Trophoblast cell (in vitro differentiated cells and primary cell): ENCODE measurements around the gene UBN1.

Source experiments
- DNase-seq, 2 donors: peaks; one replicate each; pipeline ENCODE4 v3.0.0-alpha.2; 2016
- H2AFZ ChIP-seq: 2 replicates; pipeline ENCODE4 v1.6.1; 2013; ENCODE audit warnings: low read length, moderate library complexity, mild to moderate bottlenecking; ENCODE audit not compliant: insufficient read depth, poor library complexity
- H2AK5ac ChIP-seq: 2 replicates; pipeline ENCODE4 v1.6.1; 2013; ENCODE audit warnings: mild to moderate bottlenecking, low read length
- H2BK120ac ChIP-seq: 2 replicates; pipeline ENCODE4 v1.6.1; 2013; ENCODE audit warnings: low read length, mild to moderate bottlenecking, moderate library complexity; ENCODE audit not compliant: insufficient read depth, poor library complexity
- H2BK12ac ChIP-seq: 2 replicates; pipeline ENCODE4 v1.6.1; 2013; ENCODE audit warnings: mild to moderate bottlenecking, low read length, moderate library complexity
- H2BK5ac ChIP-seq: 2 replicates; pipeline ENCODE4 v1.6.1; 2013; ENCODE audit warnings: low read length, low read depth, moderate library complexity, mild to moderate bottlenecking; ENCODE audit not compliant: poor library complexity
- H3K14ac ChIP-seq: 2 replicates; pipeline ENCODE4 v1.6.1; 2013; ENCODE audit warnings: mild to moderate bottlenecking, low read length
- H3K18ac ChIP-seq: 2 replicates; pipeline ENCODE4 v1.6.1; 2013; ENCODE audit warnings: mild to moderate bottlenecking, low read length
- H3K23ac ChIP-seq: 2 replicates; pipeline ENCODE4 v1.6.1; 2013; ENCODE audit warnings: low read length
- H3K27ac ChIP-seq: 2 replicates; pipeline ENCODE4 v1.5.1; 2013; ENCODE audit warnings: low read depth, mild to moderate bottlenecking, inconsistent platforms, low read length, moderate library complexity
- H3K27me3 ChIP-seq: 2 replicates; pipeline ENCODE4 v1.6.1; 2013; ENCODE audit warnings: inconsistent platforms, mild to moderate bottlenecking, low read length, moderate library complexity; ENCODE audit not compliant: insufficient read depth
- H3K36me3 ChIP-seq, 2 experiments: 1 replicate in 1 of 2; 2 replicates in 1 of 2; pipeline ENCODE4 v1.6.1; 2013; ENCODE audit warnings: low read length in 2 of 2, mild to moderate bottlenecking in 2 of 2, moderate library complexity in 1 of 2; ENCODE audit not compliant: insufficient read depth in 2 of 2, control insufficient read depth in 1 of 2
- H3K4ac ChIP-seq: 2 replicates; pipeline ENCODE4 v1.6.1; 2013; ENCODE audit warnings: low read depth, mild to moderate bottlenecking, low read length, moderate library complexity
- H3K4me1 ChIP-seq, 2 experiments: 1 replicate in 1 of 2; 2 replicates in 1 of 2; pipeline ENCODE4 v1.6.1; 2013; ENCODE audit warnings: low read length in 2 of 2, mild to moderate bottlenecking in 2 of 2, moderate library complexity in 1 of 2; ENCODE audit not compliant: insufficient read depth in 2 of 2, control insufficient read depth in 1 of 2
- H3K4me2 ChIP-seq: 2 replicates; pipeline ENCODE4 v1.6.1; 2013; ENCODE audit warnings: inconsistent platforms, mild to moderate bottlenecking, low read length, moderate library complexity
- H3K4me3 ChIP-seq: 2 replicates; pipeline ENCODE4 v1.5.1; 2013; ENCODE audit warnings: mild to moderate bottlenecking, low read depth, low read length, inconsistent platforms
- H3K79me1 ChIP-seq: one replicate; pipeline ENCODE4 v1.6.1; 2013; ENCODE audit warnings: low read length
- H3K79me2 ChIP-seq: 2 replicates; pipeline ENCODE4 v1.6.1; 2013; ENCODE audit warnings: low read length, mild to moderate bottlenecking; ENCODE audit not compliant: control insufficient read depth, insufficient read depth, poor library complexity
- H3K9ac ChIP-seq: 2 replicates; pipeline ENCODE4 v1.6.1; 2013; ENCODE audit warnings: mild to moderate bottlenecking, low read length
- H3K9me3 ChIP-seq: 2 replicates; pipeline ENCODE4 v1.6.1; 2013; ENCODE audit warnings: low read depth, mild to moderate bottlenecking, control low read depth, inconsistent platforms, low read length; ENCODE audit not compliant: insufficient read depth
- H4K12ac ChIP-seq: 2 replicates; pipeline ENCODE4 v1.6.1; 2013; ENCODE audit warnings: low read depth, mild to moderate bottlenecking, low read length, moderate library complexity
- H4K8ac ChIP-seq: 2 replicates; pipeline ENCODE4 v1.6.1; 2013; ENCODE audit warnings: low read depth, mild to moderate bottlenecking, low read length, moderate library complexity
- H4K91ac ChIP-seq: one replicate; pipeline ENCODE4 v1.6.1; 2013; ENCODE audit warnings: low read depth, mild to moderate bottlenecking, low read length, moderate library complexity
- WGBS: extraction: QIAGEN DNeasy Blood & Tissue Kit; methylation state at CpG from one replicate; pipeline ENCODE4 v1.1.7; 2013; ENCODE audit warnings: missing lambda C conversion rate; ENCODE audit not compliant: insufficient read length, insufficient coverage; ENCODE audit errors: extremely low coverage; 5-methylcytosine and 5-hydroxymethylcytosine counted together

UBN1 gene

DNA sequence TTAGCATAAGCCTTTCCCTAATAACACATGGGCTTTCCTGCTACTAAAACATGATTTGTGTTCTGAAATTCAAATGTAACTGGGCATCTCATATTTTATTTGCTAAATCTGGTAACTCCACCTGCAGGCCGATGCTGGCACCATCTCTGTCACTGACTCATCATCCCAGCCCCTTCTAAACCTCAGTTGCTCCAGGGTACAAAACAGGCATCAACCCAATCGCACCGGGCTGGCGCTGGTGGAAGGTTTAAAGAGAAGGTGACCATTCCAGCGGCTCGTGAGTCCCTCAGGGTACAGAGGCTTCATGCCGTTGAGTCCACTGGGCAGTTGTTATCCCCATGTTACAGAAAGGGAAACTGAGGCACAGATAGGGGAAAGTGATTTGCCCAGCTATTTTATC lies 62.5 kb downstream of the UBN1 start:
- no peak overlapping the region for H3K23ac ChIP-seq
- no CpG with 5 or more reads among the region's 7 CpGs for WGBS
- H2BK5ac ChIP-seq, result no peak overlapping the region
- H3K4me2 ChIP-seq, result no peak overlapping the region
- H4K8ac ChIP-seq, result no peak overlapping the region
- no peaks in the 10 kb centered on the region for H3K36me3 ChIP-seq
- no peaks in the 10 kb centered on the region for H3K79me1 ChIP-seq
- no peak overlapping the region for H2BK12ac ChIP-seq
- no peak overlapping the region for H4K12ac ChIP-seq
- H3K9me3 ChIP-seq, result no peaks in the 10 kb centered on the region
- H3K79me2 ChIP-seq, result no peaks in the 10 kb centered on the region
- H3K4ac ChIP-seq, result no peak overlapping the region
- H3K4me3 ChIP-seq, result no peak overlapping the region
- no peak overlapping the region for H3K9ac ChIP-seq
- DNase-seq, result no peak
- no peaks in the 10 kb centered on the region for H3K4me1 ChIP-seq
- H3K27ac ChIP-seq, result no peak overlapping the region
- H3K27me3 ChIP-seq, result no peaks in the 10 kb centered on the region
- H2BK120ac ChIP-seq, result no peak overlapping the region
- no peak overlapping the region for H4K91ac ChIP-seq
- no peak overlapping the region for H3K14ac ChIP-seq
- H2AFZ ChIP-seq, result no peak overlapping the region
- H3K18ac ChIP-seq, result no peak overlapping the region
- H2AK5ac ChIP-seq, result no peak overlapping the region

DNA sequence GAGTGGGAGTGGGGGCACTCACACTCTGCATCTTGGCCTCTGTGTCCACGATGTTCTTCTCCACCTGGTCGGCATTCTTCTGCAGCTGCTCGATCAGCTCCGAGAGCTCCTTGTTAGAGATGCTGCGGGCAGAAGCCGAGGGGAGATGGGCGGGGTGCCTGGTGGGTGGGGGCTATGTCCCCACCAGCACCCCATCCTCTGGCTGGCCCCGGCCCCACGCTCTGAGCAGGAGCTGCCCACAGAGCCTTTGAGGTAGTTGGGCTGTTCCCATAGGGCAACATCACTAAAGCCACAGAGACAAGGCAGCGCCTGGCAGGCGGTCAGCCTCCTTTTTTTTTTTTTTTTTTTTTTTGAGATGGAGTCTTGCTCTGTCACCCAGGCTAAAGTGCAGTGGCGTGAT lies 63.5 kb downstream of the UBN1 start:
- H2AFZ ChIP-seq, result no peak overlapping the region

DNA sequence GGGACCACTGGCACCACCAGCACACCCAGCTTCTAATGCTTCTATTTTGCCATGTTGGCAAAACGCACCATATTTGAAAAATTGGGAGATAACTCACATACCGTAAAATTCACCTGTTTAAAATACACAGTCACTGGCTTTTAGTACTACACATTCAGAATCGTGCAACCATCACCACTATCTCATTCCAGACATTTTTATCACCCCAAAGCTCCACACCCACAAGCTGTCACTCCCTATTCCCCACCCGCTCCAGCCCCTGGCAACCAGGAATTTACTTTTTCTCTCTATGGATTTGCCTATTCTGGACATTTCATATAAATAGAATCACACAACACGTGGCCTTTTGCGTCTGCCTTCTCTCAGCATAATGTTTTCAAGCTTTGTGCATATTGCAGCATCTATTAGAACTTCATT lies 64.7 kb downstream of the UBN1 start:
- no peak overlapping the region for H2BK5ac ChIP-seq
- no peak overlapping the region for H3K23ac ChIP-seq
- H3K27me3 ChIP-seq, result no peaks in the 10 kb centered on the region
- no peak overlapping the region for H3K27ac ChIP-seq
- H3K18ac ChIP-seq, result no peak overlapping the region
- H3K9ac ChIP-seq, result no peak overlapping the region
- H3K9me3 ChIP-seq, result no peaks in the 10 kb centered on the region
- no peak overlapping the region for H2BK12ac ChIP-seq
- DNase-seq, result peak in 1 of 2 donors; percentile 35
- WGBS, result no CpG with 5 or more reads among the region's 6 CpGs
- H4K12ac ChIP-seq, result no peak overlapping the region
- H3K14ac ChIP-seq, result no peak overlapping the region
- H3K79me1 ChIP-seq, result no peaks in the 10 kb centered on the region
- H3K4me1 ChIP-seq, result peaks cover 0 to 3% of the 10 kb centered on the region in 2 experiments
- no peak overlapping the region for H4K8ac ChIP-seq
- H2AFZ ChIP-seq, result no peak overlapping the region
- no peak overlapping the region for H2BK120ac ChIP-seq
- H3K79me2 ChIP-seq, result no peaks in the 10 kb centered on the region
- no peak overlapping the region for H4K91ac ChIP-seq
- no peak overlapping the region for H3K4me3 ChIP-seq
- no peak overlapping the region for H3K4ac ChIP-seq
- no peak overlapping the region for H2AK5ac ChIP-seq
- no peaks in the 10 kb centered on the region for H3K36me3 ChIP-seq
- H3K4me2 ChIP-seq, result no peak overlapping the region

More for the DNA sequence above, 63.5 kb downstream of the UBN1 start:
- Histone ChIP-seq H3K4me1 (peaks cover 0 to 3% of the 10 kb centered on the region in 2 experiments), H4K91ac (no peak overlapping the region), H3K4me2 (no peak overlapping the region), H3K79me2 (no peaks in the 10 kb centered on the region), H2BK120ac (no peak overlapping the region), H3K23ac (no peak overlapping the region), H3K27me3 (no peaks in the 10 kb centered on the region), H2BK5ac (no peak overlapping the region), H3K9me3 (no peaks in the 10 kb centered on the region), H4K8ac (no peak overlapping the region), H3K36me3 (no peaks in the 10 kb centered on the region), H3K4me3 (no peak overlapping the region), H3K27ac (no peak overlapping the region), H2BK12ac (no peak overlapping the region), H4K12ac (no peak overlapping the region), H3K18ac (no peak overlapping the region), H3K14ac (no peak overlapping the region), H2AK5ac (no peak overlapping the region), H3K9ac (no peak overlapping the region), H3K4ac (no peak overlapping the region), H3K79me1 (no peaks in the 10 kb centered on the region)
- no peak for DNase-seq
- no CpG with 5 or more reads among the region's 12 CpGs for WGBS

DNA sequence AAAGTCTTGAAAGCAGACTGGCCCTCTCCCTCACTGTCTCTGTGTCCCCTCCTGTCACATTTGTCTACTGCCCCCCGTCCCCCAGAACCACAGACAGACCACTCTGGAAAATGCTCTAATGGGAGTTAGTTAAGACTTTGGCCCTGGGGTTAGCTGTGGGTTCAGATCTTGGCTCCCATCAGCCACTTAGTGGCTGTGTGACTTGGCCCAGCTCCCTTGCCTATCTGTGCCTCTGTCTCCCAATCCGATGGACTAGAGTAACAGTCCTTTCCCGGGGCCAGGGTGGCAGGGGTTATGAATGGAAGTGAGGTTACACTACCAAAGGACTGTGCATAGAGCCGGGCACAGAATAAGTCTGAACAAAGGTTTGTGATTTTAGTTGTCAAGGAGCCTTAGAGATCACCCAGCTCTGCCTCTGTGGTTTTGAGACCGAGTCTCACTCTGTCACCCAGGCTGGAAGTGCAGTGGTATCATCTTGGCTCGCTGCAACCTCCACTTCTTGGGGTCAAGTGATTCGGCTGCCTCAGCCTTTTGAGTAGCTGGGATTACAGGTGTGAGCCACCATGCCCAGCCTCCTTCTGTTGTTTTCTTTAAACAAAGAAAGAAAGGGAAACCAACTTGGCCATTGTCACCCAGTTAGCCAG lies 66.0 kb downstream of the UBN1 start:
- Histone ChIP-seq H3K9me3 (no peaks in the 10 kb centered on the region), H3K79me2 (no peaks in the 10 kb centered on the region), H2BK120ac (no peak overlapping the region), H4K91ac (no peak overlapping the region), H3K4me3 (no peak overlapping the region), H3K27me3 (no peaks in the 10 kb centered on the region), H3K23ac (no peak overlapping the region), H4K12ac (no peak overlapping the region), H3K79me1 (no peaks in the 10 kb centered on the region), H2BK5ac (no peak overlapping the region), H4K8ac (no peak overlapping the region), H3K36me3 (no peaks in the 10 kb centered on the region), H3K4ac (no peak overlapping the region), H3K9ac (no peak overlapping the region), H3K27ac (no peak overlapping the region), H2AFZ (no peak overlapping the region), H3K4me2 (no peak overlapping the region), H3K18ac (no peak overlapping the region), H2AK5ac (no peak overlapping the region), H2BK12ac (no peak overlapping the region), H3K14ac (no peak overlapping the region), H3K4me1 (peaks cover 0 to 3% of the 10 kb centered on the region in 2 experiments)
- no peak for DNase-seq
- no CpG with 5 or more reads among the region's 7 CpGs for WGBS
